Skeletal muscle satellite cell (primary cell): ENCODE data around the gene NOXRED1.
"Not testable (repeated sequence)": the region's sequence is repeated elsewhere in the genome, so short reads cannot be mapped to it uniquely, and the experiment has no call there.

Experiments
- H3K27me3 ChIP-seq: 2 replicates; pipeline ENCODE4 v1.7.0; 2013; ENCODE audit warnings: low read length; ENCODE audit not compliant: control insufficient read depth, insufficient read depth
- H3K36me3 ChIP-seq: 2 replicates; pipeline ENCODE4 v1.7.0; 2013; ENCODE audit warnings: mild to moderate bottlenecking, control low read depth, low read length; ENCODE audit not compliant: insufficient read depth
- H3K4me1 ChIP-seq: 2 replicates; pipeline ENCODE4 v1.7.0; 2013; ENCODE audit warnings: low read length; ENCODE audit not compliant: control insufficient read depth, insufficient read depth
- H3K4me2 ChIP-seq: 2 replicates; pipeline ENCODE4 v1.7.0; 2013; ENCODE audit warnings: mild to moderate bottlenecking, low read length
- H3K4me3 ChIP-seq: 2 replicates; pipeline ENCODE4 v1.7.0; 2013; ENCODE audit warnings: low read length
- H3K9ac ChIP-seq: 2 replicates; pipeline ENCODE4 v1.7.0; 2013; ENCODE audit warnings: mild to moderate bottlenecking, low read depth, low read length, moderate library complexity
- H3K9me3 ChIP-seq: replicated peaks from 2 replicates; pipeline ENCODE4 v1.7.0; 2013; ENCODE audit warnings: mild to moderate bottlenecking, control low read depth, low read length

Gene NOXRED1

GRCh38 chr14:77442196-77442595 is 18.9 kb upstream of the NOXRED1 start:
- H3K9me3 ChIP-seq = no peaks in the 10 kb centered on the region
- H3K9ac ChIP-seq = no peak overlapping the region
- no peak overlapping the region for H3K4me3 ChIP-seq
- H3K27me3 ChIP-seq = no peaks in the 10 kb centered on the region
- H3K36me3 ChIP-seq = peaks cover 59% of the 10 kb centered on the region
- H3K4me2 ChIP-seq = no peak overlapping the region
- H3K4me1 ChIP-seq = no peaks in the 10 kb centered on the region

- peaks cover 68% of the 10 kb centered on the region for H3K36me3 ChIP-seq
- H3K4me1 ChIP-seq = no peaks in the 10 kb centered on the region
- no peak overlapping the region for H3K9ac ChIP-seq
- no peak overlapping the region for H3K4me3 ChIP-seq
- H3K27me3 ChIP-seq = no peaks in the 10 kb centered on the region
- no peaks in the 10 kb centered on the region for H3K9me3 ChIP-seq
- no peak overlapping the region for H3K4me2 ChIP-seq
These were observed 16.5 kb upstream of the NOXRED1 start for GRCh38 chr14:77439861-77440260.

- Histone ChIP-seq H3K4me1 (no peaks in the 10 kb centered on the region), H3K4me2 (no peak overlapping the region), H3K27me3 (no peaks in the 10 kb centered on the region), H3K9me3 (no peaks in the 10 kb centered on the region), H3K36me3 (peaks cover 73% of the 10 kb centered on the region), H3K4me3 (no peak overlapping the region), H3K9ac (no peak overlapping the region)
These were observed 15.3 kb upstream of the NOXRED1 start for GRCh38 chr14:77438596-77438995.

- H3K4me1 ChIP-seq = no peaks in the 10 kb centered on the region
- no peak overlapping the region for H3K9ac ChIP-seq
- H3K4me2 ChIP-seq = no peak overlapping the region
- H3K36me3 ChIP-seq = peaks cover 61% of the 10 kb centered on the region
- H3K9me3 ChIP-seq = no peaks in the 10 kb centered on the region
- no peak overlapping the region for H3K4me3 ChIP-seq
- H3K27me3 ChIP-seq = no peaks in the 10 kb centered on the region
These were observed 12.7 kb upstream of the NOXRED1 start for GRCh38 chr14:77436042-77436441.

GRCh38 chr14:77426396-77426795 is 3.1 kb upstream of the NOXRED1 start:
- no peaks in the 10 kb centered on the region for H3K9me3 ChIP-seq
- H3K4me2 ChIP-seq = no peak overlapping the region
- H3K36me3 ChIP-seq = peaks cover 71% of the 10 kb centered on the region
- H3K27me3 ChIP-seq = no peaks in the 10 kb centered on the region
- H3K9ac ChIP-seq = no peak overlapping the region
- no peak overlapping the region for H3K4me3 ChIP-seq
- peaks cover 5% of the 10 kb centered on the region for H3K4me1 ChIP-seq

- Histone ChIP-seq H3K36me3 (peaks cover 61% of the 10 kb centered on the region), H3K4me2 (no peak overlapping the region), H3K9ac (no peak overlapping the region), H3K4me3 (no peak overlapping the region), H3K9me3 (no peaks in the 10 kb centered on the region), H3K4me1 (peaks cover 9% of the 10 kb centered on the region), H3K27me3 (no peaks in the 10 kb centered on the region)
These were observed 1.5 kb upstream of the NOXRED1 start for GRCh38 chr14:77424862-77425261.

- peaks cover 26% of the 10 kb centered on the region for H3K36me3 ChIP-seq
- H3K9me3 ChIP-seq = no peaks in the 10 kb centered on the region
- H3K4me2 ChIP-seq = no peak overlapping the region
These were observed 2.1 kb downstream of the NOXRED1 start for GRCh38 chr14:77421201-77421600.

GRCh38 chr14:77416836-77417235 is 6.5 kb downstream of the NOXRED1 start:
- Histone ChIP-seq H3K9me3 (no peaks in the 10 kb centered on the region), H3K4me2 (no peak overlapping the region), H3K4me1 (peaks cover 8% of the 10 kb centered on the region), H3K9ac (no peak overlapping the region), H3K4me3 (no peak overlapping the region), H3K36me3 (no peaks in the 10 kb centered on the region), H3K27me3 (no peaks in the 10 kb centered on the region)

More at GRCh38 chr14:77421201-77421600, 2.1 kb downstream of the NOXRED1 start:
- Histone ChIP-seq H3K27me3 (no peaks in the 10 kb centered on the region), H3K4me3 (no peak overlapping the region), H3K9ac (no peak overlapping the region), H3K4me1 (peaks cover 9% of the 10 kb centered on the region)

- not testable (repeated sequence) for H3K27me3 ChIP-seq
These were observed 7.2 kb downstream of the NOXRED1 start for GRCh38 chr14:77416098-77416497.

GRCh38 chr14:77415403-77416030 is 7.8 kb downstream of the NOXRED1 start:
- H3K27me3 ChIP-seq, H3K9me3 ChIP-seq, H3K4me1 ChIP-seq, H3K9ac ChIP-seq, H3K4me3 ChIP-seq, H3K4me2 ChIP-seq, H3K36me3 ChIP-seq: not testable (repeated sequence)

More at GRCh38 chr14:77416098-77416497, 7.2 kb downstream of the NOXRED1 start:
- H3K9ac ChIP-seq, H3K4me1 ChIP-seq, H3K4me2 ChIP-seq, H3K36me3 ChIP-seq, H3K9me3 ChIP-seq, H3K4me3 ChIP-seq: not testable (repeated sequence)

GRCh38 chr14:77409131-77409533 is 14.2 kb downstream of the NOXRED1 start:
- no peak overlapping the region for H3K4me2 ChIP-seq
- no peak overlapping the region for H3K9ac ChIP-seq
- H3K9me3 ChIP-seq = no peaks in the 10 kb centered on the region
- H3K4me1 ChIP-seq = no peaks in the 10 kb centered on the region
- H3K36me3 ChIP-seq = no peaks in the 10 kb centered on the region
- no peak overlapping the region for H3K4me3 ChIP-seq
- H3K27me3 ChIP-seq = no peaks in the 10 kb centered on the region

GRCh38 chr14:77407158-77407557 is 16.2 kb downstream of the NOXRED1 start:
- Histone ChIP-seq H3K36me3 (no peaks in the 10 kb centered on the region), H3K9me3 (no peaks in the 10 kb centered on the region), H3K4me3 (no peak overlapping the region), H3K4me2 (no peak overlapping the region), H3K9ac (no peak overlapping the region), H3K27me3 (no peaks in the 10 kb centered on the region), H3K4me1 (no peaks in the 10 kb centered on the region)
